ENCODE data around the gene AKAP11. TPM values are rescaled to one million over a fixed set of nuclear protein-coding genes. Genes with fewer than 3 reads are reported as not detected.
A peak's percentile ranks its signal among the peaks of the same experiment; 100 is the strongest.

AKAP11 gene
- polyA plus RNA-seq, 1 donor from 2014 or later, result 20.9 TPM

DNA sequence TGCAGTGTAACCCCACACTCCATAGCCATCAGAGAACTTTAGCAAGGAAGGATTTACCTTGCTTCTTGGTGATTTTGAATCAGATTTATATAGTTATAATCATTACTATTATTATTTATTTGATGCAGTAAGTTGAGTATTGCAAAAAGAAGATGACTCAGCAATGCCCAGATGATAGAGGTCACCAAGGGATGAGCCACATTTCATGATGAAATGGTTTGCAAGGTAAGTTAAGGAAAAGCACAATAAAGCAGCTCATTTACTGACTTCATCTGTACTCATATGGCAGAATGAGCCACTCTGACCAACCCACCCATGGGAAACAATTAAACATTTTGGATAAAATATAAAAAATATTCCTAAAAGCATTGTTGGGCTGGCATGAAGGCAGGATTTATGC, 59.1 kb downstream of the AKAP11 start:
- Histone ChIP-seq H3K9me2 (ENCODE audit: insufficient read depth, low read length) (no peaks in the 10 kb centered on the region), H3K27me3 (ENCODE audit: insufficient read depth, low read depth, low read length) (no peaks in the 10 kb centered on the region), H3K4me3 (ENCODE audit: low read length) (no peak overlapping the region), H3K9me3 (ENCODE audit: low read length) (no peaks in the 10 kb centered on the region), H2AFZ (ENCODE audit: low read depth, low read length) (no peak overlapping the region), H3K4me2 (ENCODE audit: low read length) (no peak overlapping the region), H3F3A (ENCODE audit: insufficient read depth, low read length, poor library complexity, severe bottlenecking) (no peaks in the 10 kb centered on the region), H3K36me3 (ENCODE audit: insufficient read depth, low read length) (no peaks in the 10 kb centered on the region), H3K9ac (ENCODE audit: low read length) (no peak overlapping the region), H3K79me2 (replicated peaks; ENCODE audit: insufficient read depth, low read length) (no peaks in the 10 kb centered on the region), H4K20me1 (ENCODE audit: insufficient read depth) (no peaks in the 10 kb centered on the region), H3K27ac (ENCODE audit: low read length) (no peak overlapping the region)
- TF ChIP-seq TAF1 (IDR thresholded peaks at IDR 0.05; ENCODE audit: low read depth) (no peak), EP300 (conservative IDR thresholded peaks at IDR 0.05; ENCODE audit: poor library complexity, severe bottlenecking) (no peak)

DNA sequence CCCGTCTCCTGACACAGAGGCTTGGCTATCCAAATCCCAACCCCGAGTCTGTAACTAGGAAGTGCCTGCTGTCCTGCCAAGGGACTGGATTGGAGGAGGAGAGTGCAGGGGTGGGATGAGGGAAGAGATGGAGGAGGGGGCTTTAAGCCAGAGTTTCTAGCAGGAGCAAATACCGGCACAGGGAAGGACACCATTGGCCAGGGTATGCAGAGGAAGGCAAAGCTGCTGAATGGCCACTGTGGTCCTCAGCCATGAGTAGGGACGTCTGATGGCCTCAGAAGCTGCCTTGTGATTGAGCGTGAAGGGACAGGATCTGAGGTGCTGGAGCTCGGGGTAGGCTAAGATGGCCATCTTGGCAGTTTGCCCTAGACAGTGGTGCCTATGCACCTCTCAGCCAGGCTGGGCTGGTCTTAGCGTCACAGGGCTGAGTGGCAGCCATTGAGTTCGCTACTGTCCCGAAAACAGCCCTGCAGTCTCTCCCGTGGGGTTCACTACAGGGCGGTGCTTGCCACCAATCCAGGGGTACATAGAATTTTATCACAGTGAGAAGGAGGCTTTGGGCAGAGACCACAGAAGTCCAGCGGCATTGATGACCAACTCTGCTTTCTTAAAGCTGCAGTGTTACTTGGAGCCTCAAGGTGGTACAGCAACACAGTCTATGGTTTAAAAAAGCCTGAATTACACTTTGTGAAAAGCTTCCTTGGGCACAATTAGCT, 61.8 kb downstream of the AKAP11 start:
- Histone ChIP-seq H3F3A (ENCODE audit: insufficient read depth, low read length, poor library complexity, severe bottlenecking) (no peaks in the 10 kb centered on the region), H3K4me3 (ENCODE audit: low read length) (no peak overlapping the region), H2AFZ (ENCODE audit: low read depth, low read length) (no peak overlapping the region), H3K27ac (ENCODE audit: low read length) (no peak overlapping the region), H3K9me3 (ENCODE audit: low read length) (no peaks in the 10 kb centered on the region), H3K27me3 (ENCODE audit: insufficient read depth, low read depth, low read length) (no peaks in the 10 kb centered on the region), H4K20me1 (ENCODE audit: insufficient read depth) (no peaks in the 10 kb centered on the region), H3K36me3 (ENCODE audit: insufficient read depth, low read length) (no peaks in the 10 kb centered on the region), H3K9ac (ENCODE audit: low read length) (no peak overlapping the region), H3K79me2 (replicated peaks; ENCODE audit: insufficient read depth, low read length) (no peaks in the 10 kb centered on the region), H3K4me2 (ENCODE audit: low read length) (no peak overlapping the region), H3K9me2 (ENCODE audit: insufficient read depth, low read length) (no peaks in the 10 kb centered on the region)
- TF ChIP-seq, protein P1, sequence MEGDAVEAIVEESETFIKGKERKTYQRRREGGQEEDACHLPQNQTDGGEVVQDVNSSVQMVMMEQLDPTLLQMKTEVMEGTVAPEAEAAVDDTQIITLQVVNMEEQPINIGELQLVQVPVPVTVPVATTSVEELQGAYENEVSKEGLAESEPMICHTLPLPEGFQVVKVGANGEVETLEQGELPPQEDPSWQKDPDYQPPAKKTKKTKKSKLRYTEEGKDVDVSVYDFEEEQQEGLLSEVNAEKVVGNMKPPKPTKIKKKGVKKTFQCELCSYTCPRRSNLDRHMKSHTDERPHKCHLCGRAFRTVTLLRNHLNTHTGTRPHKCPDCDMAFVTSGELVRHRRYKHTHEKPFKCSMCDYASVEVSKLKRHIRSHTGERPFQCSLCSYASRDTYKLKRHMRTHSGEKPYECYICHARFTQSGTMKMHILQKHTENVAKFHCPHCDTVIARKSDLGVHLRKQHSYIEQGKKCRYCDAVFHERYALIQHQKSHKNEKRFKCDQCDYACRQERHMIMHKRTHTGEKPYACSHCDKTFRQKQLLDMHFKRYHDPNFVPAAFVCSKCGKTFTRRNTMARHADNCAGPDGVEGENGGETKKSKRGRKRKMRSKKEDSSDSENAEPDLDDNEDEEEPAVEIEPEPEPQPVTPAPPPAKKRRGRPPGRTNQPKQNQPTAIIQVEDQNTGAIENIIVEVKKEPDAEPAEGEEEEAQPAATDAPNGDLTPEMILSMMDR (IDR thresholded peaks at IDR 0.05; ENCODE audit: poor library complexity, severe bottlenecking), result peak; percentile 54
- TF ChIP-seq SMC3 (conservative IDR thresholded peaks at IDR 0.05; ENCODE audit: poor library complexity) (peak; percentile 48), MXI1 (conservative IDR thresholded peaks at IDR 0.05; ENCODE audit: poor library complexity, severe bottlenecking) (no peak), RAD21 (conservative IDR thresholded peaks at IDR 0.05) (peak; percentile 61)

DNA sequence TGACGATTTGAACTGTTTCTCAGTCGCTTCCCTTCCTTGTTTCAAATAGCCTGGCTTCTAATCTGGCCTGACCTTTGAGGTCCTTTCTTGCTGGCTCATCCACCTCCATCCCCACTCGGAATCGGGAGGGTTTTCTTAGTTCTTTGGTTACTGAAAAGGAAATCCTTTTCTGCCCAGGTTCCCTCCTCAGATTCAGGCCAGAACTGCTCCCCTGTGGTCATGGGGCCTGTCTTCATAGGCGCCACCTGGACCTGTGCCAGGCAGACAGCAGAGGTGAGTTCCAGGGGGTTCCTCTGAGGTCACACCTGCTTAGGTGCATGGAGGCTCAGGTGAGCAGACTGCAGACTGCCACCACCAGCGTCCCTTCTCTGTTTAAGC, 62.4 kb downstream of the AKAP11 start:
- no peaks in the 10 kb centered on the region for H3K9me3 ChIP-seq (ENCODE audit: low read length)
- H3K79me2 ChIP-seq (replicated peaks; ENCODE audit: insufficient read depth, low read length), result no peaks in the 10 kb centered on the region
- no peaks in the 10 kb centered on the region for H3K36me3 ChIP-seq (ENCODE audit: insufficient read depth, low read length)
- no peak overlapping the region for H3K4me3 ChIP-seq (ENCODE audit: low read length)
- no peaks in the 10 kb centered on the region for H3F3A ChIP-seq (ENCODE audit: insufficient read depth, low read length, poor library complexity, severe bottlenecking)
- no peaks in the 10 kb centered on the region for H3K9me2 ChIP-seq (ENCODE audit: insufficient read depth, low read length)
- no peak overlapping the region for H2AFZ ChIP-seq (ENCODE audit: low read depth, low read length)
- no peak overlapping the region for H3K9ac ChIP-seq (ENCODE audit: low read length)
- no peaks in the 10 kb centered on the region for H4K20me1 ChIP-seq (ENCODE audit: insufficient read depth)
- no peaks in the 10 kb centered on the region for H3K27me3 ChIP-seq (ENCODE audit: insufficient read depth, low read depth, low read length)
- no peak overlapping the region for H3K4me2 ChIP-seq (ENCODE audit: low read length)
- no peak overlapping the region for H3K27ac ChIP-seq (ENCODE audit: low read length)
- TF ChIP-seq EP300 (conservative IDR thresholded peaks at IDR 0.05; ENCODE audit: poor library complexity, severe bottlenecking) (no peak), EZH2 (IDR thresholded peaks at IDR 0.05; ENCODE audit: borderline replicate concordance, insufficient read depth, low read length, poor library complexity, severe bottlenecking) (no peak), TAF1 (IDR thresholded peaks at IDR 0.05; ENCODE audit: low read depth) (no peak), MXI1 (conservative IDR thresholded peaks at IDR 0.05; ENCODE audit: poor library complexity, severe bottlenecking) (no peak), POLR2AphosphoS5 (IDR thresholded peaks at IDR 0.05) (no peak), SMC3 (conservative IDR thresholded peaks at IDR 0.05; ENCODE audit: poor library complexity) (no peak), RAD21 (conservative IDR thresholded peaks at IDR 0.05) (peak; percentile 7)
- TF ChIP-seq, protein P2, sequence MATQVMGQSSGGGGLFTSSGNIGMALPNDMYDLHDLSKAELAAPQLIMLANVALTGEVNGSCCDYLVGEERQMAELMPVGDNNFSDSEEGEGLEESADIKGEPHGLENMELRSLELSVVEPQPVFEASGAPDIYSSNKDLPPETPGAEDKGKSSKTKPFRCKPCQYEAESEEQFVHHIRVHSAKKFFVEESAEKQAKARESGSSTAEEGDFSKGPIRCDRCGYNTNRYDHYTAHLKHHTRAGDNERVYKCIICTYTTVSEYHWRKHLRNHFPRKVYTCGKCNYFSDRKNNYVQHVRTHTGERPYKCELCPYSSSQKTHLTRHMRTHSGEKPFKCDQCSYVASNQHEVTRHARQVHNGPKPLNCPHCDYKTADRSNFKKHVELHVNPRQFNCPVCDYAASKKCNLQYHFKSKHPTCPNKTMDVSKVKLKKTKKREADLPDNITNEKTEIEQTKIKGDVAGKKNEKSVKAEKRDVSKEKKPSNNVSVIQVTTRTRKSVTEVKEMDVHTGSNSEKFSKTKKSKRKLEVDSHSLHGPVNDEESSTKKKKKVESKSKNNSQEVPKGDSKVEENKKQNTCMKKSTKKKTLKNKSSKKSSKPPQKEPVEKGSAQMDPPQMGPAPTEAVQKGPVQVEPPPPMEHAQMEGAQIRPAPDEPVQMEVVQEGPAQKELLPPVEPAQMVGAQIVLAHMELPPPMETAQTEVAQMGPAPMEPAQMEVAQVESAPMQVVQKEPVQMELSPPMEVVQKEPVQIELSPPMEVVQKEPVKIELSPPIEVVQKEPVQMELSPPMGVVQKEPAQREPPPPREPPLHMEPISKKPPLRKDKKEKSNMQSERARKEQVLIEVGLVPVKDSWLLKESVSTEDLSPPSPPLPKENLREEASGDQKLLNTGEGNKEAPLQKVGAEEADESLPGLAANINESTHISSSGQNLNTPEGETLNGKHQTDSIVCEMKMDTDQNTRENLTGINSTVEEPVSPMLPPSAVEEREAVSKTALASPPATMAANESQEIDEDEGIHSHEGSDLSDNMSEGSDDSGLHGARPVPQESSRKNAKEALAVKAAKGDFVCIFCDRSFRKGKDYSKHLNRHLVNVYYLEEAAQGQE (IDR thresholded peaks at IDR 0.05; ENCODE audit: borderline replicate concordance), result no peak
- TF ChIP-seq, protein P1 (IDR thresholded peaks at IDR 0.05; ENCODE audit: poor library complexity, severe bottlenecking), result peak; percentile 24

Data from neural cell (in vitro differentiated cells).